HG03460 (cell line): ENCODE results near the gene PLPPR5.

Experiments used
- ATAC-seq: cut with Tn5 transposase; IDR thresholded peaks from one replicate; pipeline ENCODE4 v1.9.1; 2021; ENCODE audit not compliant: unreplicated experiment

The PLPPR5 gene

GRCh38 chr1:98860329-98860728 lies 144.3 kb downstream of the PLPPR5 start:
- no peak for ATAC-seq

DNA sequence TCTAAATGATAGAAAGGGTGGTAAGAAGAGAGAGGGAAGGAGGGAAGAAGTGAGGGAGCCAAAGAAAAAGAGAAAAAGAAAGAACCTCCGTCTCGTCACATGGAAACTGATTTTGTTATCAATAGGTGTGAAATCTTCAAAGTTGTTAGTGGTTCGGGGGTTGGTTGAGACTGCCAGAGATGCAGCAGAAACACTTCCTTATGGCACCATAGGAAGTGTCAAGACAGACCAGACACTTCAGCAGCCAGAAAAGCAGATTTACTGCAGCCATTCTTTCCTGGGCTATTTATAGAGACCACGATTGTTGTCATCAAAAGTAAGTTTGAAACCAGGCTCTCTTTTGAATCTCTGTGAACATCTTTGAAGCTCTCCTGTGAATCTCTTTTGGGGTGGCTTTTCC lies 150.5 kb downstream of the PLPPR5 start:
- ATAC-seq = no peak

DNA sequence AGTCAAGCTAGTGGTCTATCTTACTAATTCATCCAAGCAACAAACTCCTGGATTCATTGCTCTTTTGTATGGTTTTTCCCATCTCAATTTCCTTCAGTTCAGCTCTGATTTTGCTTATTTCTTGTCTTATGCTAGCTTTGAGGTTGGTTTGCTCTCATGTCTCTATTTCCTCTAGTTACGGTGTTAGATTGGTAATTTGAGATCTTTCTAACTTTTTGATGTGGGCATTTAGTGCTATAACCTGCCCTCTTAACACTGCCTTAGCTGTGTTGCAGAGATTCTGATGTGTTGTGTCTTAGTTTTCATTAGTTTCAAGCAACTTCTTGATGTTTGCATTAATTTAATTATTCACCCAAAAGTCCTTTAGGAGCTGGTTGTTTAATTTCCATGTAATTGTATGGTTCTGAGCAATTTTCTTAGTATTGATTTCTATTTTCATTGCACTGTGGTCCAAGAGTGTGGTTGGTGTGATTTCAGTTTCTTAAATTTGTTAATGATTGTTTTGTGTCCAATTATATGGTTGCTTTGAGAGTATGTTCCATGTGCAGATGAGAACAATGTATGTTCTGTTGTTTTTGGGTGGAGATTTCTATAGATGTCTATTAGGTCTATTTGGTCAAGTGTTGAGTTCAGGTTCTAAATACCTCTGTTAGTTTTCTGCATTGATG lies 154.6 kb downstream of the PLPPR5 start:
- peak; percentile 83 for ATAC-seq

DNA sequence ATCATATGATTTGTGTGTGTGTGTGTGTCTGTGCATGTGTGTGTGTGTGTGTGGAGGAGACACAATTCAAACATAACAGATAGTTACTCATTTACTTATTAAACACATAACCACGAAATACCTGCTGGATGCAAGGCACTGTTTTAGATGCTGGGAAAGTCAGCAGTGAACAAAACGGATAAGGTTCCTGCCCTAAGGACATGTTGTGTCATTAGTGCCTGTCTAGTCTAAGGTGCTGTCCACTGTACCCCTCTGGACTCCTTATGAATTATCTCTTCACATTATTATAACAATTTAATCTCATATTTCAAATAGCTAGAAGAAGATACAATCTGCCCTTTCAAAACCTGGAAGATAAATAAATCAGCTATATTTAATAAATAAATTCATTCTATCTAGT lies 162.4 kb downstream of the PLPPR5 start:
- ATAC-seq = no peak
